ENCODE data around the gene SDR42E1. TPM values are rescaled to one million over a fixed set of nuclear protein-coding genes. Genes with fewer than 3 reads are reported as not detected.

SDR42E1 gene
- total RNA-seq, 1 experiment from 2014 or later, result 17.4 TPM

DNA sequence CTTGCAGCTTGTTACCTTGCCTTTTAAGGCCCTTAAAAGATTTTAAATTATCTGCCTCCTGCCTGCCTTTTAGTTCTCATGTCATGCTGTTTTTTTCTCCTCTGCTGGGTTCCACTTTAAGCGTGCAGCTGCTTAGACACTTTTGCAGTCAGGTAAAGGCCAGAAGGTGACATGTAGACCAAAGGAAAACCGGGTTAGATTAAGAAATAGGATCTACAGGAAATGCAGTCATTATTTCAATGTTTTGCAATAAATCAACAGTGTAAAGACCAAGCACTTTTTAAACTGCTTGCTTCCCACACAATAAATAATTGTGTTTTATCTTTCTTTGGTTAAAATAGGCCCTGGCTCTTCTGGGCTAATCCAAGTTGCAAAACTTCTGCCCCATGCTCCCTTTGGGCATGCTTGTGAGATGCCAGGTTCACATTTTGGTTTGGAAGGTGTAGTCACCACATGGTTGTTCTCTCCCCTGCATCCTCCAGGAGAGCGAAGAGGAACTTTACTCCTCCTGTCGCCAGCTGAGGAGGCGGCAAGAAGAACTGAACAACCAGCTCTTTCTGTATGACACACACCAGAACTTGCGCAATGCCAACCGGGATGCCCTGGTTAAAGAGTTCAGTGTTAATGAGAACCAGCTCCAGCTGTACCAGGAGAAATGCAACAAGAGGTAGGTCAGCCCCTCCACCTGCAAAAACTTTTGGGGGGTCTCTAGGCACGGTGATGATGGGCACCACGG lies 54.9 kb downstream of the SDR42E1 start:
- Histone ChIP-seq H3K79me2 (ENCODE audit: insufficient read depth, low read length) (no peaks in the 10 kb centered on the region), H3K4me1 (ENCODE audit: control insufficient read depth in 1 of 2, insufficient read depth in 2 of 2, low read length in 2 of 2) (no peaks in the 10 kb centered on the region), H3K27ac (ENCODE audit: low read depth, low read length) (no peak overlapping the region), H3K9me2 (ENCODE audit: insufficient read depth) (no peaks in the 10 kb centered on the region), H2AFZ (ENCODE audit: low read depth, low read length, poor library complexity, severe bottlenecking) (no peak overlapping the region), H3K36me3 (ENCODE audit: control insufficient read depth in 1 of 2, insufficient read depth in 2 of 2, low read length in 2 of 2) (no peaks in the 10 kb centered on the region), H4K20me1 (ENCODE audit: insufficient read depth) (no peaks in the 10 kb centered on the region), H3K27me3 (ENCODE audit: insufficient read depth, low read length) (no peaks in the 10 kb centered on the region), H3K9ac (ENCODE audit: low read length) (no peak overlapping the region), H3K9me3 (ENCODE audit: control insufficient read depth in 1 of 2, insufficient read depth in 1 of 2, low read depth in 1 of 2, low read length in 2 of 2) (peaks cover 0 to under 1% of the 10 kb centered on the region in 2 experiments; a peak in 1 of 4 replicates), H3K4me2 (ENCODE audit: low read length) (no peak overlapping the region), H3K4me3 (replicated peaks in 1 of 2; ENCODE audit: low read depth in 1 of 2, low read length in 2 of 2) (no peak overlapping the region)
- ChIA-PET POLR2A (no interaction called here), CTCF (no interaction called here), RAD21 (ENCODE audit: low non-redundant PET in 1 of 2, low total read pairs in 2 of 2, uncharacterized antibody in 2 of 2, unreplicated experiment in 2 of 2) (no interaction called here)
- ATAC-seq, result no peak
- no TSS peak for BruUV-seq (replicated peaks)
- TF ChIP-seq CEBPB (IDR thresholded peaks at IDR 0.05; ENCODE audit: low read depth) (0 out of 2 replicates have a peak, but pooled peaks have one; percentile 40), JUND (IDR thresholded peaks at IDR 0.05) (no peak)
- no peak for DNase-seq (ENCODE audit: low read depth, low spot score)
- intact Hi-C loops (cut with micrococcal nuclease), result no loop called here

DNA sequence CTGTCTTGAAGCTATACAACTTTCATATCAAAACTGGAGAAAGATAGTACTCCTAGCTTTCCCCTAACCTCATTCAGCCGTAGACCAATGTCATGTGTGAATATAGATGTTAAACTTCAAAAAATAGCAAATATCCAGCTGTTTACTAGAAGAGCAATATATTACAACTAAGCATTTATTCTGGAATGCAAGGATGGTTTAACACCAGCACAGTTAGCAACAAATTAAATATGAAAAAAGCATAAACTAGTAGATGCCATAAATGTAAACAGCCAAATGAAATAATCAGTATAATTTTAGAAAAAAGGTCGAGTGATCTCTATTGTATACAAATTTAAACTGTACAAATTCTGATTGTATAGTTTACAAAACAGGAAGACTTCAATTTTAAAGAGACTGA lies 59.7 kb downstream of the SDR42E1 start:
- Histone ChIP-seq H3K9me3 (ENCODE audit: control insufficient read depth in 1 of 2, insufficient read depth in 1 of 2, low read depth in 1 of 2, low read length in 2 of 2) (peaks cover 4 to 6% of the 10 kb centered on the region in 2 experiments; a peak in 2 of 4 replicates), H3K36me3 (ENCODE audit: control insufficient read depth in 1 of 2, insufficient read depth in 2 of 2, low read length in 2 of 2) (no peaks in the 10 kb centered on the region), H3K4me2 (ENCODE audit: low read length) (no peak overlapping the region), H3K9ac (ENCODE audit: low read length) (no peak overlapping the region), H3K27me3 (ENCODE audit: insufficient read depth, low read length) (no peaks in the 10 kb centered on the region), H3K27ac (ENCODE audit: low read depth, low read length) (no peak overlapping the region), H3K4me1 (ENCODE audit: control insufficient read depth in 1 of 2, insufficient read depth in 2 of 2, low read length in 2 of 2) (no peaks in the 10 kb centered on the region), H3K4me3 (replicated peaks in 1 of 2; ENCODE audit: low read depth in 1 of 2, low read length in 2 of 2) (no peak overlapping the region), H2AFZ (ENCODE audit: low read depth, low read length, poor library complexity, severe bottlenecking) (no peak overlapping the region), H3K9me2 (ENCODE audit: insufficient read depth) (no peaks in the 10 kb centered on the region), H3K79me2 (ENCODE audit: insufficient read depth, low read length) (no peaks in the 10 kb centered on the region), H4K20me1 (ENCODE audit: insufficient read depth) (no peaks in the 10 kb centered on the region)
- BruUV-seq (replicated peaks), result no TSS peak
- no peak for TF ChIP-seq ATF3 (IDR thresholded peaks at IDR 0.05)
- no peak for TF ChIP-seq MAX (IDR thresholded peaks at IDR 0.05)
- TF ChIP-seq POLR2AphosphoS5 (IDR thresholded peaks at IDR 0.05; ENCODE audit: low read depth, low read length), result no peak
- TF ChIP-seq POLR2A (IDR thresholded peaks at IDR 0.05; ENCODE audit: borderline replicate concordance, extremely low read depth, insufficient read depth, insufficient read length), result no peak
- no peak for TF ChIP-seq EZH2 (IDR thresholded peaks at IDR 0.05)
- no peak for TF ChIP-seq ELF1 (IDR thresholded peaks at IDR 0.05; ENCODE audit: borderline replicate concordance, low read depth)
- no peak for TF ChIP-seq CEBPB (IDR thresholded peaks at IDR 0.05; ENCODE audit: low read depth)
- no peak for TF ChIP-seq SP1 (IDR thresholded peaks at IDR 0.05; ENCODE audit: low read depth)
- TF ChIP-seq EGR1 (IDR thresholded peaks at IDR 0.05; ENCODE audit: low read depth), result no peak
- POLR2A ChIA-PET, result no interaction called here
- RAD21 ChIA-PET (ENCODE audit: low non-redundant PET in 1 of 2, low total read pairs in 2 of 2, uncharacterized antibody in 2 of 2, unreplicated experiment in 2 of 2), result no interaction called here
- CTCF ChIA-PET, result no interaction called here
- intact Hi-C loops (cut with micrococcal nuclease), result no loop called here
- no peak for ATAC-seq
- DNase-seq (ENCODE audit: low read depth, low spot score), result no peak
